Activated CD4-positive, alpha-beta memory T cell treated with anti-CD3 and anti-CD28 coated beads for 36 hours (primary cell): ENCODE results near the gene PSD4. TPM values are rescaled to one million over a fixed set of nuclear protein-coding genes. Genes with fewer than 3 reads are reported as not detected.

Experiments used
- CTCF ChIA-PET: fragments of 350-600 bp; sonication (Branson Sonifier 250); formaldehyde crosslinking; loops from one replicate; lab custom pipeline; 2021; ENCODE audit warnings: antibody characterized with exemption, inconsistent platforms; lab: Charles Lee
- POLR2A ChIA-PET: fragments of 350-600 bp; sonication (Branson Sonifier 250); formaldehyde crosslinking; loops from one replicate; lab custom pipeline; 2021; ENCODE audit warnings: antibody characterized with exemption; lab: Charles Lee
- DNase-seq: peaks from one replicate; pipeline ENCODE4 v3.0.0-alpha.2; 2020
- H3K27ac Mint-ChIP-seq: one replicate; pipeline ENCODE4 v1.8.0; 2021; ENCODE audit warnings: mixed read lengths
- H3K27me3 Mint-ChIP-seq: one replicate; pipeline ENCODE4 v1.8.0; 2021; ENCODE audit warnings: mixed read lengths
- H3K36me3 Mint-ChIP-seq: one replicate; pipeline ENCODE4 v1.8.0; 2021; ENCODE audit warnings: mixed read lengths
- H3K4me1 Mint-ChIP-seq: one replicate; pipeline ENCODE4 v1.8.0; 2021; ENCODE audit warnings: low read depth, mixed read lengths
- H3K4me3 Mint-ChIP-seq: one replicate; pipeline ENCODE4 v1.8.0; 2021; ENCODE audit warnings: mild to moderate bottlenecking, mixed read lengths
- H3K9me3 Mint-ChIP-seq: one replicate; pipeline ENCODE4 v1.8.0; 2021; ENCODE audit warnings: mixed read lengths
- intact Hi-C: fragments of 100-400 bp; cut with micrococcal nuclease; formaldehyde crosslinking; loops from one replicate; pipeline ENCODE4 v1.15.1; 2023
- total RNA-seq, 2 experiments: library from RNA; stranded (reverse); gene quantifications; one replicate each; pipeline ENCODE4 v1.2.3, GENCODE V29; 2021

Gene PSD4
- total RNA-seq, 2 experiments from 2014 or later: 156 to 170 TPM

- ChIA-PET POLR2A (no interaction called here), CTCF (interaction anchor here (1.0 to 1.4 kb wide), 4 partner anchors 17 to 83 kb away, joined by 3 to 6 read pairs (median 4); no protein-coding TSS in a partner anchor)
- no peak for DNase-seq
- H3K27me3 Mint-ChIP-seq: peaks cover 2% of the 10 kb centered on the region
- no peaks in the 10 kb centered on the region for H3K36me3 Mint-ChIP-seq
- H3K4me1 Mint-ChIP-seq: peaks cover 8% of the 10 kb centered on the region
- no peak overlapping the region for H3K4me3 Mint-ChIP-seq
- H3K9me3 Mint-ChIP-seq: no peaks in the 10 kb centered on the region
- intact Hi-C loops: no loop called here
- H3K27ac Mint-ChIP-seq: no peak overlapping the region
Measured at GRCh38 chr2:113220970-113221708, 47.4 kb downstream of the PSD4 start.

GRCh38 chr2:113221846-113222245 lies 48.1 kb downstream of the PSD4 start:
- ChIA-PET POLR2A (no interaction called here), CTCF (interaction anchor here (1.0 to 1.4 kb wide), 3 partner anchors 23 to 83 kb away, joined by 3 to 6 read pairs (median 3); no protein-coding TSS in a partner anchor)
- H3K27ac Mint-ChIP-seq: no peak overlapping the region
- no peak overlapping the region for H3K4me3 Mint-ChIP-seq
- H3K27me3 Mint-ChIP-seq: peaks cover 2% of the 10 kb centered on the region
- no peaks in the 10 kb centered on the region for H3K36me3 Mint-ChIP-seq
- H3K9me3 Mint-ChIP-seq: no peaks in the 10 kb centered on the region
- intact Hi-C loops: no loop called here
- DNase-seq: no peak
- H3K4me1 Mint-ChIP-seq: peaks cover 8% of the 10 kb centered on the region

- no peak overlapping the region for H3K4me3 Mint-ChIP-seq
- no peak overlapping the region for H3K27ac Mint-ChIP-seq
- no peaks in the 10 kb centered on the region for H3K9me3 Mint-ChIP-seq
- POLR2A ChIA-PET: no interaction called here
- DNase-seq: no peak
- no peaks in the 10 kb centered on the region for H3K36me3 Mint-ChIP-seq
- CTCF ChIA-PET: no interaction called here
- H3K27me3 Mint-ChIP-seq: peaks cover 2% of the 10 kb centered on the region
- intact Hi-C loops: no loop called here
- no peaks in the 10 kb centered on the region for H3K4me1 Mint-ChIP-seq
Measured at GRCh38 chr2:113223813-113224212, 50.0 kb downstream of the PSD4 start.

- POLR2A ChIA-PET: no interaction called here
- CTCF ChIA-PET: no interaction called here
- H3K4me1 Mint-ChIP-seq: no peaks in the 10 kb centered on the region
- H3K27ac Mint-ChIP-seq: no peak overlapping the region
- peaks cover 2% of the 10 kb centered on the region for H3K27me3 Mint-ChIP-seq
- H3K4me3 Mint-ChIP-seq: no peak overlapping the region
- no peaks in the 10 kb centered on the region for H3K9me3 Mint-ChIP-seq
- H3K36me3 Mint-ChIP-seq: no peaks in the 10 kb centered on the region
- intact Hi-C loops: no loop called here
- no peak for DNase-seq
Measured at GRCh38 chr2:113224647-113225236, 51.0 kb downstream of the PSD4 start.

- ChIA-PET POLR2A (no interaction called here), CTCF (no interaction called here)
- intact Hi-C loops: no loop called here
Measured at GRCh38 chr2:113225263-113226259, 51.8 kb downstream of the PSD4 start.

GRCh38 chr2:113226462-113226861 lies 52.7 kb downstream of the PSD4 start:
- H3K27ac Mint-ChIP-seq: no peak overlapping the region
- no peak overlapping the region for H3K4me3 Mint-ChIP-seq
- no peaks in the 10 kb centered on the region for H3K36me3 Mint-ChIP-seq
- H3K4me1 Mint-ChIP-seq: peaks cover 6% of the 10 kb centered on the region
- no peaks in the 10 kb centered on the region for H3K9me3 Mint-ChIP-seq
- peaks cover 2% of the 10 kb centered on the region for H3K27me3 Mint-ChIP-seq
- intact Hi-C loops: no loop called here
- DNase-seq: no peak
- CTCF ChIA-PET: interaction anchor here (1.0 kb wide), 1 partner anchor 90 kb away, joined by 3 read pairs; no protein-coding TSS in a partner anchor
- POLR2A ChIA-PET: no interaction called here

More at GRCh38 chr2:113225263-113226259, 51.8 kb downstream of the PSD4 start:
- no peak overlapping the region for H3K27ac Mint-ChIP-seq
- H3K36me3 Mint-ChIP-seq: no peaks in the 10 kb centered on the region
- no peaks in the 10 kb centered on the region for H3K9me3 Mint-ChIP-seq
- H3K4me1 Mint-ChIP-seq: peaks cover 4% of the 10 kb centered on the region
- peaks cover 2% of the 10 kb centered on the region for H3K27me3 Mint-ChIP-seq
- no peak for DNase-seq
- H3K4me3 Mint-ChIP-seq: no peak overlapping the region

GRCh38 chr2:113227290-113227689 lies 53.5 kb downstream of the PSD4 start:
- H3K4me3 Mint-ChIP-seq: no peak overlapping the region
- DNase-seq: no peak
- ChIA-PET POLR2A (no interaction called here), CTCF (interaction anchor here (0.8 to 1.0 kb wide), 2 partner anchors 24 to 90 kb away, joined by 3 read pairs; no protein-coding TSS in a partner anchor)
- peaks cover 2% of the 10 kb centered on the region for H3K27me3 Mint-ChIP-seq
- H3K27ac Mint-ChIP-seq: no peak overlapping the region
- no peaks in the 10 kb centered on the region for H3K36me3 Mint-ChIP-seq
- H3K4me1 Mint-ChIP-seq: peaks cover 6% of the 10 kb centered on the region
- intact Hi-C loops: no loop called here
- H3K9me3 Mint-ChIP-seq: no peaks in the 10 kb centered on the region

- H3K36me3 Mint-ChIP-seq: no peaks in the 10 kb centered on the region
- no peak overlapping the region for H3K4me3 Mint-ChIP-seq
- H3K27me3 Mint-ChIP-seq: peaks cover 2% of the 10 kb centered on the region
- ChIA-PET POLR2A (no interaction called here), CTCF (interaction anchor here (0.8 kb wide), 1 partner anchor 24 kb away, joined by 3 read pairs; no protein-coding TSS in a partner anchor)
- DNase-seq: no peak
- H3K27ac Mint-ChIP-seq: no peak overlapping the region
- intact Hi-C loops: no loop called here
- peaks cover 6% of the 10 kb centered on the region for H3K4me1 Mint-ChIP-seq
- H3K9me3 Mint-ChIP-seq: no peaks in the 10 kb centered on the region
Measured at GRCh38 chr2:113227698-113228097, 53.9 kb downstream of the PSD4 start.

- no peak overlapping the region for H3K4me3 Mint-ChIP-seq
- H3K27ac Mint-ChIP-seq: no peak overlapping the region
- CTCF ChIA-PET: no interaction called here
- DNase-seq: no peak
- H3K36me3 Mint-ChIP-seq: no peaks in the 10 kb centered on the region
- intact Hi-C loops: no loop called here
- H3K27me3 Mint-ChIP-seq: peaks cover 2% of the 10 kb centered on the region
- no peaks in the 10 kb centered on the region for H3K9me3 Mint-ChIP-seq
- POLR2A ChIA-PET: no interaction called here
- peaks cover 6% of the 10 kb centered on the region for H3K4me1 Mint-ChIP-seq
Measured at GRCh38 chr2:113228351-113228750, 54.6 kb downstream of the PSD4 start.

- no peak overlapping the region for H3K27ac Mint-ChIP-seq
- peaks cover 8% of the 10 kb centered on the region for H3K4me1 Mint-ChIP-seq
- H3K9me3 Mint-ChIP-seq: no peaks in the 10 kb centered on the region
- ChIA-PET POLR2A (interaction anchor here (1.2 kb wide), 1 partner anchor 28 kb away, joined by 3 read pairs; no protein-coding TSS in a partner anchor), CTCF (interaction anchor here (0.8 to 2.2 kb wide), 3 partner anchors 11 to 149 kb away, joined by 3 to 8 read pairs (median 6); no protein-coding TSS in a partner anchor)
- no peak overlapping the region for H3K4me3 Mint-ChIP-seq
- intact Hi-C loops: no loop called here
- peaks cover 2% of the 10 kb centered on the region for H3K27me3 Mint-ChIP-seq
- no peaks in the 10 kb centered on the region for H3K36me3 Mint-ChIP-seq
- no peak for DNase-seq
Measured at GRCh38 chr2:113228991-113229716, 55.4 kb downstream of the PSD4 start.

- no peak for DNase-seq
- CTCF ChIA-PET: interaction anchor here (0.8 to 2.2 kb wide), 3 partner anchors 11 to 150 kb away, joined by 3 to 8 read pairs (median 6); no protein-coding TSS in a partner anchor
- H3K27ac Mint-ChIP-seq: no peak overlapping the region
Measured at GRCh38 chr2:113229795-113230194, 56.0 kb downstream of the PSD4 start.

More at GRCh38 chr2:113229795-113230194, 56.0 kb downstream of the PSD4 start:
- intact Hi-C loops: no loop called here
- no peak overlapping the region for H3K4me3 Mint-ChIP-seq
- H3K4me1 Mint-ChIP-seq: peaks cover 11% of the 10 kb centered on the region
- POLR2A ChIA-PET: interaction anchor here (1.2 kb wide), 1 partner anchor 27 kb away, joined by 3 read pairs; no protein-coding TSS in a partner anchor
- H3K27me3 Mint-ChIP-seq: no peaks in the 10 kb centered on the region
- H3K36me3 Mint-ChIP-seq: no peaks in the 10 kb centered on the region
- no peaks in the 10 kb centered on the region for H3K9me3 Mint-ChIP-seq
